HCT116 (cell line): Measurements from ENCODE around the gene ERCC6L. TPM values are rescaled to one million over a fixed set of nuclear protein-coding genes. Genes with fewer than 3 reads are reported as not detected.
"Not testable (repeated sequence)": the region's sequence is repeated elsewhere in the genome, so short reads cannot be mapped to it uniquely, and the experiment has no call there.

Experiments
- ATAC-seq: fragments of 200-7000 bp; cut with Tn5 transposase; 2 replicates; pipeline ENCODE4 v1.9.1; 2020; ENCODE audit warnings: mild to moderate bottlenecking, moderate library complexity
- BruUV-seq: library from RNA; stranded (reverse); fragments of 400-500 nt; replicated peaks from 2 replicates; lab custom pipeline; 2021; lab: Mats Ljungman, UMichigan
- CTCF ChIA-PET: fragments of 300-600 bp; sonication (Branson Sonifier 250); formaldehyde crosslinking; loops from one replicate; lab custom pipeline; 2021; ENCODE audit warnings: antibody characterized with exemption; lab: Charles Lee
- POLR2A ChIA-PET: fragments of 300-600, 350-600 bp; sonication (Branson Sonifier 250); formaldehyde crosslinking; loops from one replicate; lab custom pipeline; 2021; ENCODE audit warnings: antibody characterized with exemption; lab: Charles Lee
- RAD21 ChIA-PET, 2 experiments: fragments of 300-600 bp; sonication (Branson Sonifier 250); formaldehyde crosslinking; loops; one replicate each; lab custom pipeline; 2023; ENCODE audit warnings: low total read pairs in 2 of 2; ENCODE audit not compliant: uncharacterized antibody in 2 of 2, unreplicated experiment in 2 of 2, low non-redundant PET in 1 of 2; lab: Charles Lee
- DNase-seq: peaks from one replicate; pipeline ENCODE4 v3.0.0-alpha.2; 2010; ENCODE audit warnings: low read depth, low spot score
- H2AFZ ChIP-seq: fragments of 200-600 bp; shearing (Covaris generic), sonication (generic); 2 replicates; pipeline ENCODE4 v1.6.1; 2017; ENCODE audit warnings: low read depth, mixed run types, mixed read lengths, antibody characterized with exemption, low read length; ENCODE audit not compliant: poor library complexity, severe bottlenecking
- H3K27ac ChIP-seq: 2 replicates; pipeline ENCODE4 v1.5.1; 2012; ENCODE audit warnings: low read depth, low read length
- H3K27me3 ChIP-seq: fragments of 200-600 bp; sonication (generic); 2 replicates; pipeline ENCODE4 v1.6.1; 2016; ENCODE audit warnings: mixed run types, low read length, mixed read lengths; ENCODE audit not compliant: insufficient read depth
- H3K36me3 ChIP-seq, 2 experiments: fragments of 200-500 bp in 1 of 2; fragments of 200-600 bp in 1 of 2; sonication (Bioruptor generic) in 1 of 2; sonication (generic) in 1 of 2; 2 replicates each; pipeline versions ENCODE4 v1.5.1 to v1.6.1; 2014 to 2016; ENCODE audit warnings: low read length in 2 of 2, inconsistent platforms in 1 of 2, mixed read lengths in 1 of 2, mixed run types in 1 of 2; ENCODE audit not compliant: insufficient read depth in 2 of 2, control insufficient read depth in 1 of 2
- H3K4me1 ChIP-seq, 2 experiments: fragments of 200-600 bp in 1 of 2; sonication (generic) in 1 of 2; 2 replicates each; pipeline versions ENCODE4 v1.5.1 to v1.6.1; 2012 to 2017; ENCODE audit warnings: low read length in 2 of 2, inconsistent platforms in 1 of 2, mild to moderate bottlenecking in 1 of 2, mixed read lengths in 1 of 2, mixed run types in 1 of 2, moderate library complexity in 1 of 2; ENCODE audit not compliant: insufficient read depth in 2 of 2, control insufficient read depth in 1 of 2
- H3K4me2 ChIP-seq: fragments of 200-600 bp; sonication (generic); 2 replicates; pipeline ENCODE4 v1.6.1; 2017; ENCODE audit warnings: mixed run types, low read length, mixed read lengths
- H3K4me3 ChIP-seq, 2 experiments: fragments of 200-600 bp in 1 of 2; sonication (generic) in 1 of 2; replicated peaks in 1 of 2; 2 replicates each; pipeline ENCODE4 v1.5.1; 2011 to 2016; ENCODE audit warnings: low read length in 2 of 2, control low read depth in 1 of 2, low read depth in 1 of 2, mild to moderate bottlenecking in 1 of 2, mixed read lengths in 1 of 2, mixed run types in 1 of 2
- H3K79me2 ChIP-seq: fragments of 200-600 bp; sonication (generic); 2 replicates; pipeline ENCODE4 v1.6.1; 2017; ENCODE audit warnings: mild to moderate bottlenecking, mixed run types, low read length, moderate library complexity, mixed read lengths; ENCODE audit not compliant: insufficient read depth
- H3K9ac ChIP-seq: fragments of 200-600 bp; sonication (generic); 2 replicates; pipeline ENCODE4 v1.6.1; 2016; ENCODE audit warnings: low read length, mixed read lengths
- H3K9me2 ChIP-seq: fragments of 200-600 bp; sonication (generic), shearing (Covaris generic); 2 replicates; pipeline ENCODE4 v1.6.1; 2017; ENCODE audit warnings: mixed run types, mild to moderate bottlenecking, moderate library complexity; ENCODE audit not compliant: insufficient read depth
- H3K9me3 ChIP-seq, 2 experiments: fragments of 200-500 bp in 1 of 2; fragments of 200-600 bp in 1 of 2; sonication (Bioruptor generic) in 1 of 2; sonication (generic) in 1 of 2; 2 replicates each; pipeline ENCODE4 v1.6.1; 2014 to 2017; ENCODE audit warnings: low read length in 2 of 2, mixed read lengths in 2 of 2, inconsistent platforms in 1 of 2, low read depth in 1 of 2, mild to moderate bottlenecking in 1 of 2, mixed run types in 1 of 2, moderate library complexity in 1 of 2; ENCODE audit not compliant: control insufficient read depth in 1 of 2, insufficient read depth in 1 of 2
- H4K20me1 ChIP-seq: fragments of 200-600 bp; sonication (generic), shearing (Covaris generic); 2 replicates; pipeline ENCODE4 v1.6.1; 2017; ENCODE audit warnings: mixed run types, mild to moderate bottlenecking, moderate library complexity; ENCODE audit not compliant: insufficient read depth
- EGR1 ChIP-seq: IDR thresholded peaks from 2 replicates; pipeline ENCODE4 v1.6.1; 2012; ENCODE audit warnings: low read depth
- EZH2 ChIP-seq: fragments of 200-600 bp; sonication (generic); IDR thresholded peaks from 2 replicates; pipeline ENCODE4 v1.6.1; 2017; ENCODE audit warnings: antibody characterized with exemption, mixed run types
- JUND ChIP-seq: IDR thresholded peaks from 2 replicates; pipeline ENCODE4 v1.6.1; 2012
- TCF7L2 ChIP-seq: IDR thresholded peaks from 2 replicates; pipeline ENCODE4 v1.7.0; 2011; ENCODE audit warnings: borderline replicate concordance, inconsistent platforms; ENCODE audit not compliant: insufficient read depth, insufficient read length; ENCODE audit errors: extremely low read depth
- YY1 ChIP-seq: IDR thresholded peaks from 2 replicates; pipeline ENCODE4 v1.6.1; 2011; ENCODE audit warnings: low read length, low read depth, moderate library complexity, mild to moderate bottlenecking; ENCODE audit not compliant: insufficient replicate concordance; ENCODE audit errors: extremely low read depth
- ZBTB33 ChIP-seq: IDR thresholded peaks from 2 replicates; pipeline ENCODE4 v1.6.1; 2011; ENCODE audit warnings: mild to moderate bottlenecking, low read length, moderate library complexity; ENCODE audit not compliant: insufficient replicate concordance; ENCODE audit errors: extremely low read depth
- intact Hi-C: fragments of 100-400 bp; cut with micrococcal nuclease; formaldehyde crosslinking; loops from 2 replicates; pipeline ENCODE4 v1.10.0; 2022
- total RNA-seq: library from RNA; stranded (reverse); gene quantifications from one replicate; pipeline ENCODE4 v1.2.1, GENCODE V29; 2021; ENCODE audit not compliant: unreplicated experiment
- TF ChIP-seq, protein P1 (sequence below): IDR thresholded peaks from 2 replicates; pipeline ENCODE4 v1.6.1; 2012

The ERCC6L gene
- total RNA-seq, 1 experiment from 2014 or later, result 12.5 TPM

GRCh38 chrX:72230290-72230689, 8.5 kb downstream of the ERCC6L start:
- no peak overlapping the region for H2AFZ ChIP-seq
- H3K27me3 ChIP-seq, result no peaks in the 10 kb centered on the region
- no peaks in the 10 kb centered on the region for H4K20me1 ChIP-seq
- ATAC-seq, result no peak
- H3K4me2 ChIP-seq, result no peak overlapping the region
- ChIA-PET RAD21 (no interaction called here), POLR2A (no interaction called here), CTCF (no interaction called here)
- H3K4me1 ChIP-seq, result no peaks in the 10 kb centered on the region
- intact Hi-C loops, result no loop called here
- H3K9me2 ChIP-seq, result no peaks in the 10 kb centered on the region
- no peaks in the 10 kb centered on the region; a peak in 1 of 4 replicates for H3K36me3 ChIP-seq
- BruUV-seq, result no TSS peak
- H3K79me2 ChIP-seq, result peaks cover 49% of the 10 kb centered on the region
- TF ChIP-seq, protein P1, sequence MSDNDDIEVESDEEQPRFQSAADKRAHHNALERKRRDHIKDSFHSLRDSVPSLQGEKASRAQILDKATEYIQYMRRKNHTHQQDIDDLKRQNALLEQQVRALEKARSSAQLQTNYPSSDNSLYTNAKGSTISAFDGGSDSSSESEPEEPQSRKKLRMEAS, result no peak
- TF ChIP-seq ZBTB33 (no peak), JUND (no peak), EGR1 (no peak), YY1 (no peak), EZH2 (no peak), TCF7L2 (no peak)
- no peak overlapping the region for H3K4me3 ChIP-seq
- DNase-seq, result no peak
- no peak overlapping the region for H3K27ac ChIP-seq
- no peaks in the 10 kb centered on the region for H3K9me3 ChIP-seq
- H3K9ac ChIP-seq, result no peak overlapping the region

DNA sequence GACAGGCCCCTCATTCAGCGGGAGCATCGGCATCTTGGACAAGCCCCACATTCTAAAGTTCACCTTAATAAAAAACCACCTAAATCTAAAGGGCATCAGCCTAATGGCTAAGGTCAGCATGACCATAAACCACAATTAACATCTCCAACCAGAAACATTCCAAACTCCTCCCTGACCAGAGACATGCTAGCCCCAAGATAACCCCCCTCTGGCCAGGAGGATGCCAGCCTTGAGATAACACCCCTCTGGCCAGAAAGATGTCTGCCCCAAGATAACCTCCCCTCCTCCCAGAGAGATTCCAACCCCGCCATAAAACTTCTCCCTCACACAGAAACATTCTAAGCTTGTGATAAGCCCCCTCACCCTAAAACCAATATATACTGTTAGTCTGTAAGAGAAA, 18.5 kb downstream of the ERCC6L start:
- H3K4me2 ChIP-seq, H3K9me3 ChIP-seq, H3K27me3 ChIP-seq, H4K20me1 ChIP-seq, DNase-seq, H3K9me2 ChIP-seq, H3K4me3 ChIP-seq, H3K9ac ChIP-seq, ATAC-seq, H3K27ac ChIP-seq, RAD21 ChIA-PET, H3K36me3 ChIP-seq, intact Hi-C loops, H2AFZ ChIP-seq, H3K4me1 ChIP-seq, CTCF ChIA-PET, BruUV-seq, POLR2A ChIA-PET: not testable (repeated sequence)
- peaks cover 24% of the 10 kb centered on the region for H3K79me2 ChIP-seq
